Measurements from ENCODE around the gene LAMC2.

- no peak for TF ChIP-seq CTCF (IDR thresholded peaks at IDR 0.05)
- TF ChIP-seq POLR2AphosphoS5 (IDR thresholded peaks at IDR 0.05), result no peak
- no peak for TF ChIP-seq POLR2A (IDR thresholded peaks at IDR 0.05)
- TF ChIP-seq EP300 (IDR thresholded peaks at IDR 0.05), result no peak
These were observed 104.6 kb downstream of the LAMC2 start for GRCh38 chr1:183290628-183291027.
